Liver (tissue), 3 donors: ENCODE data around the gene ATAT1.

ENCODE experiments used
- CTCF ChIP-seq: fragments of 150-350 bp; IDR thresholded peaks from 2 replicates; pipeline ENCODE4 v1.5.1; 2017; ENCODE audit warnings: improper control_type of control experiment, low read depth, low read length; ENCODE audit not compliant: missing input control
- RAD21 ChIP-seq, 2 donors: IDR thresholded peaks; 2 replicates each; pipeline ENCODE4 v1.6.1; 2016; ENCODE audit warnings: antibody characterized with exemption in 2 of 2, mild to moderate bottlenecking in 2 of 2
- REST ChIP-seq: IDR thresholded peaks from 2 replicates; pipeline ENCODE4 v1.6.1; 2016; ENCODE audit warnings: antibody characterized with exemption, mild to moderate bottlenecking
- SP1 ChIP-seq: IDR thresholded peaks from 2 replicates; pipeline ENCODE4 v1.6.1; 2018; ENCODE audit warnings: antibody characterized with exemption, mild to moderate bottlenecking
- YY1 ChIP-seq: IDR thresholded peaks from 2 replicates; pipeline ENCODE4 v1.6.1; 2016; ENCODE audit warnings: antibody characterized with exemption, mild to moderate bottlenecking
- donor health status: healthy.
- donor health status: healthy.

- TF ChIP-seq CTCF (no peak), YY1 (no peak), REST (no peak), RAD21 (IDR thresholded peaks at IDR 0.05) (no peak), SP1 (no peak)
Observed at GRCh38 chr6:30599625-30600324, 26.9 kb upstream of the ATAT1 start.
